Pancreas (tissue), 10 donors: Measurements from ENCODE around the gene PLIN3. TPM values are rescaled to one million over a fixed set of nuclear protein-coding genes. Genes with fewer than 3 reads are reported as not detected.
A peak's percentile ranks its signal among the peaks of the same experiment; 100 is the strongest.
"Not testable (repeated sequence)": the region's sequence is repeated elsewhere in the genome, so short reads cannot be mapped to it uniquely, and the experiment has no call there.

Experiments
- ATAC-seq, 4 donors: fragments of 200-7000 bp; cut with Tn5 transposase; one replicate each; pipeline versions ENCODE4 v1.8.0 to v1.9.1; 2020; ENCODE audit warnings: mild to moderate bottlenecking in 4 of 4, moderate library complexity in 4 of 4
- DNase-seq, 6 donors: peaks; one replicate each; pipeline ENCODE4 v3.0.0-alpha.2; 2020
- FAIRE-seq: peaks from 2 replicates; lab custom pipeline; 2012; peaks lifted over from hg19 to GRCh38; lab: Jason Lieb, UNC
- H3K27ac ChIP-seq, 4 donors: fragments of 200-600 bp; sonication (generic); 1 replicate in 3 of 4; 2 replicates in 1 of 4; pipeline versions ENCODE4 v1.5.0 to v1.8.0; 2020
- H3K27me3 ChIP-seq, 4 donors: fragments of 200-600 bp; one replicate each; pipeline ENCODE4 v1.8.0; 2021
- H3K36me3 ChIP-seq, 3 donors: fragments of 200-600 bp; sonication (generic) in 1 of 3; one replicate each; pipeline versions ENCODE4 v1.5.0 to v1.8.0; 2020 to 2021
- H3K4me1 ChIP-seq, 3 donors: fragments of 200-600 bp; one replicate each; pipeline ENCODE4 v1.8.0; 2021
- H3K4me3 ChIP-seq, 4 donors: fragments of 200-600 bp; sonication (generic) in 2 of 4; one replicate each; pipeline versions ENCODE4 v1.5.0 to v1.8.0; 2020 to 2021
- H3K9me3 ChIP-seq, 4 donors: fragments of 200-600 bp; one replicate each; pipeline ENCODE4 v1.8.0; 2021
- CTCF ChIP-seq, 4 donors: fragments of 200-600 bp; sonication (generic) in 3 of 4; IDR thresholded peaks; one replicate each; pipeline versions ENCODE4 v1.5.0 to v1.8.0; 2021; ENCODE audit warnings: antibody characterized with exemption in 4 of 4
- WGBS, 2 donors: extraction: QIAGEN DNeasy Blood & Tissue Kit; methylation state at CpG; one replicate each; pipeline ENCODE4 v1.1.7; 2013; 5-methylcytosine and 5-hydroxymethylcytosine counted together
- intact Hi-C, 3 donors: fragments of 100-400 bp; cut with DNase I; formaldehyde crosslinking; loops; one replicate each; pipeline versions ENCODE4 v1.11.1 to v1.14.2; 2022
- polyA plus RNA-seq, 2 donors: library from polyadenylated mRNA; stranded (reverse); fragments of 200-250 nt; gene quantifications; one replicate each; pipeline ENCODE4 v1.2.3, GENCODE V29; 2013
- total RNA-seq, 6 donors: library from RNA; stranded (reverse); fragmentation: NEBNext Ultra II Directional in 4 of 6; extraction: Animal tissue kit (Norgen Biotek cat#: 25700) in 4 of 6; gene quantifications; one replicate each; pipeline versions ENCODE4 v1.2.1 to v1.2.4, GENCODE V29; 2021 to 2023
- donor health status: healthy with polysubstance abuse.
- donor health status: DM: no; HTN: no; CAD: no; lungs with moderate emphysema.
- donor health status: DM: no; HTN: no; CAD: no.
- donor health status: control.
- donor health status: control.
- donor health status: Bipolar disorder and iron deficiency.
- donor health status: DM: yes; HTN: yes; CAD: no.
- donor health status: DM: no; HTN: no; CAD: no.
- donor health status: DM: no; HTN: no; CAD: no.
- donor health status: DM: yes; HTN: yes; CAD: no.

PLIN3 gene
- total and polyA plus RNA-seq, 8 donors, result 9.3 to 34.2 (median 13.0) TPM

DNA sequence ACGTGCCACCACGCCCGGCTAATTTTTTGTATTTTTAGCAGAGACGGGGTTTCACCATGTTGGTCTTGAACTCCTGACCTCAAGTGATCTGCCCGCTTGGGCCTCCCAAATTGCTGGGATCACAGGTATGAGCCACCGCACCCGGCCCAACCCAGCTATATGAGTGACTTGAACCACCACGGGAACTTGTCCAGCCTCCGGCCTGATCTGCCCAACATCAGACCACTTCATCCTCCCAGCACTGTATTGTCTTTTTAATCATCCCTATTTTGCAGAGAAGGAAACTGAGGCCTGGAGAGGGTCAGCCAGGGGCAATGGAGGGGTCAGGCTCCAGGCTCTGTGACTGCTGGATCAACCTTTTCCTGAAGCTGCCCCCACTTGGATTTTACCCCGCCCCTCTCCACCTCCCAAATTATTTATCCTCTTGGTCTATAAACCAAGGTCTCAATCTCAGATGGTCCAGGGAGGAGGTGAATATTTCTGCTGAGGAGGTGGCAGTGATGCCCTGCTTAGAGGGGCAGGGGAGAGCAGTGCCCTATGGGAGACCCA, 893 bp upstream of the PLIN3 start:
- no peak for TF ChIP-seq CTCF (IDR thresholded peaks at IDR 0.05)
- DNase-seq (no peak), ATAC-seq (no peak), FAIRE-seq (no peak)
- H3K9me3 ChIP-seq, result no peaks in the 10 kb centered on the region
- peaks cover 0 to 4% (median 0%) of the 10 kb centered on the region in 3 donors for H3K4me1 ChIP-seq
- intact Hi-C loops, result no loop called here
- H3K27me3 ChIP-seq, result no peaks in the 10 kb centered on the region
- no peaks in the 10 kb centered on the region for H3K36me3 ChIP-seq
- peak overlapping the region in 2 of 4 donors; percentile 79 to 82 for H3K27ac ChIP-seq
- 69 to 71% methylated on average over 10 of the region's 10 CpGs for WGBS, 2 donors
- peak overlapping the region in 1 of 4 donors; percentile 70 for H3K4me3 ChIP-seq

GRCh38 chr19:4866595-4867424, 657 bp downstream of the PLIN3 start:
- intact Hi-C loops, result no loop called here
- peak overlapping the region; percentile 44 to 87 (median 66) for H3K4me3 ChIP-seq
- TF ChIP-seq CTCF (IDR thresholded peaks at IDR 0.05), result no peak
- ATAC-seq (peak in 3 of 4 donors; percentile 36 to 39 (median 37)), DNase-seq (peak; percentile 41 to 78 (median 70)), FAIRE-seq (no peak)
- WGBS, 2 donors, result 3 to 4% methylated on average over 22 of the region's 22 CpGs
- H3K36me3 ChIP-seq, result no peaks in the 10 kb centered on the region
- no peaks in the 10 kb centered on the region for H3K9me3 ChIP-seq
- H3K27ac ChIP-seq, result peak overlapping the region; percentile 35 to 82 (median 60)
- H3K27me3 ChIP-seq, result no peaks in the 10 kb centered on the region
- peaks cover 0 to 4% (median 0%) of the 10 kb centered on the region in 3 donors for H3K4me1 ChIP-seq

- 17 to 21% methylated on average over 10 of the region's 10 CpGs for WGBS, 2 donors
- intact Hi-C loops, result no loop called here
- Histone ChIP-seq H3K27ac (no peak overlapping the region), H3K4me1 (peaks cover 0 to 5% (median 0%) of the 10 kb centered on the region in 3 donors), H3K9me3 (no peaks in the 10 kb centered on the region), H3K4me3 (no peak overlapping the region), H3K27me3 (no peaks in the 10 kb centered on the region), H3K36me3 (peaks cover 0 to 21% (median 6%) of the 10 kb centered on the region in 3 donors)
- TF ChIP-seq CTCF (IDR thresholded peaks at IDR 0.05), result no peak
- peak; percentile 33 to 86 (median 62) for ATAC-seq
- no peak for FAIRE-seq
- peak in 5 of 6 donors; percentile 18 to 75 (median 51) for DNase-seq
These were observed 6.3 kb downstream of the PLIN3 start for GRCh38 chr19:4861147-4861546.

GRCh38 chr19:4859697-4860096, 7.8 kb downstream of the PLIN3 start:
- Histone ChIP-seq H3K27me3 (no peaks in the 10 kb centered on the region), H3K4me3 (no peak overlapping the region), H3K9me3 (no peaks in the 10 kb centered on the region), H3K4me1 (peaks cover 0 to 5% (median 0%) of the 10 kb centered on the region in 3 donors), H3K27ac (no peak overlapping the region), H3K36me3 (peaks cover 0 to 21% (median 6%) of the 10 kb centered on the region in 3 donors)
- ATAC-seq (no peak), DNase-seq (peak in 1 of 6 donors; percentile 66), FAIRE-seq (no peak)
- WGBS, 2 donors, result 96 to 98% methylated on average over 11 of the region's 11 CpGs
- intact Hi-C loops, result loop anchor here in 1 of 3 donors (10.0 kb wide), 1 partner anchor 55 kb away; no protein-coding TSS in a partner anchor
- TF ChIP-seq CTCF (IDR thresholded peaks at IDR 0.05), result no peak

GRCh38 chr19:4856468-4856867, 11.0 kb downstream of the PLIN3 start:
- not testable (repeated sequence) for FAIRE-seq, ATAC-seq, H3K9me3 ChIP-seq, H3K4me3 ChIP-seq, H3K4me1 ChIP-seq, H3K27ac ChIP-seq, DNase-seq, H3K27me3 ChIP-seq
- intact Hi-C loops, result loop anchor here in 1 of 3 donors (10.0 kb wide), 1 partner anchor 52 kb away; no protein-coding TSS in a partner anchor
- WGBS, 2 donors, result 73 to 90% methylated on average over 12 of the region's 12 CpGs
- peaks cover 0 to 21% (median 6%) of the 10 kb centered on the region in 3 donors for H3K36me3 ChIP-seq

DNA sequence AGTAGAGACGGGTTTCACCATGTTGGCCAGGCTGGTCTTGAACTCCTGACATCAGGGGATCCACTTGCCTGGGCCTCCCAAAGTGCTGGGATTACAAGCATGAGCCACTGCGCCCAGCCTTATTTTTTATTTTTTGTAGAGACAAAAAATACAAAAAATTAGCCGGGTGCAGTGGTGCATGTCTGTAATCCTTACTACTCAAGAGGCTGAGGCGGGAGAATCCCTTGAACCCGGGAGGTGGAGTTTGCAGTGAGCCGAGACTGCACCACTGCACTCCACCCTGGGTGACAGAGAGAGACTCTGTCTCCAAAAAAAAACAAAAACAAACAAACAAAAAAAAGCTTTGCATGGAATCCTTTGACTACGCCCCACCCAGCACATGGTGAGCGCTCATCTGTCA, 14.0 kb downstream of the PLIN3 start:
- WGBS, 2 donors, result 89 to 90% methylated on average over 8 of the region's 8 CpGs
- H3K4me1 ChIP-seq, FAIRE-seq, H3K27ac ChIP-seq, ATAC-seq, H3K27me3 ChIP-seq, DNase-seq, H3K4me3 ChIP-seq, H3K9me3 ChIP-seq: not testable (repeated sequence)
- peaks cover 0 to 10% (median 0%) of the 10 kb centered on the region in 3 donors for H3K36me3 ChIP-seq
- intact Hi-C loops, result loop anchor here in 2 of 3 donors (5.0 to 10.0 kb wide), 2 partner anchors 41 to 49 kb away; no protein-coding TSS in a partner anchor
